OCI-LY1 (cell line): Measurements from ENCODE around the gene ZNF467.

Experiments used
- CTCF ChIP-seq: fragments of 200-600 bp; sonication (generic), shearing (Covaris generic); IDR thresholded peaks from 2 replicates; pipeline ENCODE4 v1.5.1; 2017; ENCODE audit warnings: mild to moderate bottlenecking, antibody characterized with exemption, low read length, moderate library complexity, mixed read lengths
- EZH2 ChIP-seq: fragments of 200-600 bp; sonication (generic), shearing (Covaris generic); IDR thresholded peaks from 2 replicates; pipeline ENCODE4 v1.8.0; 2017; ENCODE audit warnings: borderline replicate concordance, mixed run types, mild to moderate bottlenecking, antibody characterized with exemption, low read length, moderate library complexity, mixed read lengths

- TF ChIP-seq CTCF = no peak
- no peak for TF ChIP-seq EZH2
These were observed 30.7 kb upstream of the ZNF467 start for GRCh38 chr7:149804106-149804505.
